Measurements from ENCODE around the gene SWAP70.

DNA sequence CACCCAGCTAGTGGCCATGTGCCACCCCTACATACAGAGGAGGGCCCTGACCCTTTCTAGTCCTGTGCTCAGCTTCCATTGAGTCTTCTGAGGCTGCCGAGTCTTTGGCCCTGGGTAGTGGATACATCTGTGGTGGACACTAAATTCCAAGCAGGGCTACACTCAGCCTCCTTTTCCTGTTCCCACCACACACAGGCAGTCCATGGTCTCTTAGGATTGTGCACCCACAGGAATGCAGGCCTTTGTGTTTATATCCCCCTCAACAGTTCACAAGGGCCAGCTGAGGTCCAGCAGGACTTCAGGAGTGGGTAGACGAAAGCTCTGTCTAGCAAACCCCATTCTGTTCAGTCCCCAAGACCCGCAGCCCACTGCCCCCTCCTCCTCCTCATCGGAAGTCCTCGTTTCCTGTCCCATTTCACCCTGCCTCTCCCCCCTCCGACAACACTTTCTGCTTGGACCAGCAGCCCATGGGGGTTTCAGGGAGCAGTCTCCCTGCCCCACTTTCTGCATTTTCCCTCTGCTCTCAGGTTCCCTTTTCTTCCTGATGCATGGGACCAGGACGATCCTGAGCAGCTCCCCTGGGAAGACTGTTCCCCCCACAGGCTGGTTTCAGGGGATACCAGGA is 91.8 kb downstream of the SWAP70 start:
- TF ChIP-seq, protein P1, sequence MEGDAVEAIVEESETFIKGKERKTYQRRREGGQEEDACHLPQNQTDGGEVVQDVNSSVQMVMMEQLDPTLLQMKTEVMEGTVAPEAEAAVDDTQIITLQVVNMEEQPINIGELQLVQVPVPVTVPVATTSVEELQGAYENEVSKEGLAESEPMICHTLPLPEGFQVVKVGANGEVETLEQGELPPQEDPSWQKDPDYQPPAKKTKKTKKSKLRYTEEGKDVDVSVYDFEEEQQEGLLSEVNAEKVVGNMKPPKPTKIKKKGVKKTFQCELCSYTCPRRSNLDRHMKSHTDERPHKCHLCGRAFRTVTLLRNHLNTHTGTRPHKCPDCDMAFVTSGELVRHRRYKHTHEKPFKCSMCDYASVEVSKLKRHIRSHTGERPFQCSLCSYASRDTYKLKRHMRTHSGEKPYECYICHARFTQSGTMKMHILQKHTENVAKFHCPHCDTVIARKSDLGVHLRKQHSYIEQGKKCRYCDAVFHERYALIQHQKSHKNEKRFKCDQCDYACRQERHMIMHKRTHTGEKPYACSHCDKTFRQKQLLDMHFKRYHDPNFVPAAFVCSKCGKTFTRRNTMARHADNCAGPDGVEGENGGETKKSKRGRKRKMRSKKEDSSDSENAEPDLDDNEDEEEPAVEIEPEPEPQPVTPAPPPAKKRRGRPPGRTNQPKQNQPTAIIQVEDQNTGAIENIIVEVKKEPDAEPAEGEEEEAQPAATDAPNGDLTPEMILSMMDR (IDR thresholded peaks at IDR 0.05 in 2 of 3, conservative IDR thresholded peaks at IDR 0.05 in 1 of 3; ENCODE audit: control insufficient read depth in 2 of 3, extremely low read depth in 1 of 3, insufficient read depth in 1 of 3, low read depth in 3 of 3, low read length in 3 of 3), result no peak
- TF ChIP-seq TCF12 (IDR thresholded peaks at IDR 0.05; ENCODE audit: low read depth, low read length) (no peak), EGR1 (IDR thresholded peaks at IDR 0.05; ENCODE audit: borderline replicate concordance in 1 of 2, low read depth in 2 of 2, low read length in 2 of 2) (no peak), SIX5 (IDR thresholded peaks at IDR 0.05; ENCODE audit: low read depth, low read length, severe bottlenecking) (no peak), YY1 (IDR thresholded peaks at IDR 0.05; ENCODE audit: low read depth, low read length) (no peak), BCL11A (IDR thresholded peaks at IDR 0.05; ENCODE audit: low read depth, low read length) (no peak), RFX5 (IDR thresholded peaks at IDR 0.05; ENCODE audit: low read depth, low read length) (no peak), ZNF274 (IDR thresholded peaks at IDR 0.05; ENCODE audit: insufficient read depth, insufficient read length) (no peak), POLR2A (IDR thresholded peaks at IDR 0.05; ENCODE audit: low read depth, low read length) (no peak), CBFB (IDR thresholded peaks at IDR 0.05; ENCODE audit: low read depth) (no peak), SMC3 (IDR thresholded peaks at IDR 0.05; ENCODE audit: borderline replicate concordance, low read length) (no peak), HCFC1 (IDR thresholded peaks at IDR 0.05; ENCODE audit: low read length) (no peak)
- TF ChIP-seq, protein P2, sequence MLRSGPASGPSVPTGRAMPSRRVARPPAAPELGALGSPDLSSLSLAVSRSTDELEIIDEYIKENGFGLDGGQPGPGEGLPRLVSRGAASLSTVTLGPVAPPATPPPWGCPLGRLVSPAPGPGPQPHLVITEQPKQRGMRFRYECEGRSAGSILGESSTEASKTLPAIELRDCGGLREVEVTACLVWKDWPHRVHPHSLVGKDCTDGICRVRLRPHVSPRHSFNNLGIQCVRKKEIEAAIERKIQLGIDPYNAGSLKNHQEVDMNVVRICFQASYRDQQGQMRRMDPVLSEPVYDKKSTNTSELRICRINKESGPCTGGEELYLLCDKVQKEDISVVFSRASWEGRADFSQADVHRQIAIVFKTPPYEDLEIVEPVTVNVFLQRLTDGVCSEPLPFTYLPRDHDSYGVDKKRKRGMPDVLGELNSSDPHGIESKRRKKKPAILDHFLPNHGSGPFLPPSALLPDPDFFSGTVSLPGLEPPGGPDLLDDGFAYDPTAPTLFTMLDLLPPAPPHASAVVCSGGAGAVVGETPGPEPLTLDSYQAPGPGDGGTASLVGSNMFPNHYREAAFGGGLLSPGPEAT (IDR thresholded peaks at IDR 0.05; ENCODE audit: low read depth), result no peak
- TF ChIP-seq, protein P3, sequence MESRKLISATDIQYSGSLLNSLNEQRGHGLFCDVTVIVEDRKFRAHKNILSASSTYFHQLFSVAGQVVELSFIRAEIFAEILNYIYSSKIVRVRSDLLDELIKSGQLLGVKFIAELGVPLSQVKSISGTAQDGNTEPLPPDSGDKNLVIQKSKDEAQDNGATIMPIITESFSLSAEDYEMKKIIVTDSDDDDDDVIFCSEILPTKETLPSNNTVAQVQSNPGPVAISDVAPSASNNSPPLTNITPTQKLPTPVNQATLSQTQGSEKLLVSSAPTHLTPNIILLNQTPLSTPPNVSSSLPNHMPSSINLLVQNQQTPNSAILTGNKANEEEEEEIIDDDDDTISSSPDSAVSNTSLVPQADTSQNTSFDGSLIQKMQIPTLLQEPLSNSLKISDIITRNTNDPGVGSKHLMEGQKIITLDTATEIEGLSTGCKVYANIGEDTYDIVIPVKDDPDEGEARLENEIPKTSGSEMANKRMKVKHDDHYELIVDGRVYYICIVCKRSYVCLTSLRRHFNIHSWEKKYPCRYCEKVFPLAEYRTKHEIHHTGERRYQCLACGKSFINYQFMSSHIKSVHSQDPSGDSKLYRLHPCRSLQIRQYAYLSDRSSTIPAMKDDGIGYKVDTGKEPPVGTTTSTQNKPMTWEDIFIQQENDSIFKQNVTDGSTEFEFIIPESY (IDR thresholded peaks at IDR 0.05), result no peak

Data from GM12878 (cell line).